GM19025 (cell line): ENCODE measurements around the gene SBK3.
"Not testable (repeated sequence)": the region's sequence is repeated elsewhere in the genome, so short reads cannot be mapped to it uniquely, and the experiment has no call there.

Source experiments
- ATAC-seq: cut with Tn5 transposase; IDR thresholded peaks from one replicate; pipeline ENCODE4 v1.9.1; 2021; ENCODE audit warnings: mild to moderate bottlenecking, low read depth, moderate library complexity; ENCODE audit not compliant: unreplicated experiment

The SBK3 gene

GRCh38 chr19:55578031-55578760, 32.9 kb upstream of the SBK3 start:
- ATAC-seq: no peak

DNA sequence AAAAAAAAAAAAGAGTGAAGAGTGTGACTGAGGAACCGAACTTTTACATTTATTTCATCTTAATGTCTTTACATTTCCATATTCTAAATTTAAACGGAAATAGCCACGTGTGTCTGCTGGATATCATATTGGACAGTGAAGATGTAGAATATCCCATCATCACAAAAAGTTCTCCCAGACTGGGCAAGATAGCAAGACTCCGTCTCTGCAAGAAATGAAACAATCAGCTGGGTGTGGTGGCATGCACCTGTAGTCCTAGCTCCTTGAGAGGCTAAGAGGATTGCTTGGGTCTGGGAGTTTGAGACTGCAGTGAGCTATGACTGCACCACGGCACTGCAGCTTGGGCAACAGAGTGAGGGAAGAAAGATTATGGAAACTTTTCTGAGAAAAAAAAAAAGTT, 31.4 kb upstream of the SBK3 start:
- ATAC-seq: no peak

DNA sequence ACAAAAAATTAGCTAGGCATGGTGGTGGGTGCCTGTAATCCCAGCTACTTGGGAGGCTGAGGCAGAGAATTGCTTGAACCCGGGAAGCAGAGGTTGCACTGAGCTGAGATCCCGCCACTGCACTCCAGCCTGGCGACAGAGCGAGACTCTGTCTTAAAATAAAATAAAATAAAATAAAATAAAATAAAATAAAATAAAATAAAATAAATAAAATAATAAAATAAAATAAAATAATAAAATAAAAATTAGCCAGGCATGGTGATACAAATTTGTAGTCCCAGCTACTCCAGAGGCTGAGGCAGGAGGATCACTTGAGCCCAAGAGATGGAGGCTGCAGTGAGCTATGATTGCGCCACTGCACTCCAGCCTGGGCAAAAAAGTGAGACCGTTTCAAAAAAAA, 28.6 kb upstream of the SBK3 start:
- ATAC-seq: not testable (repeated sequence)

GRCh38 chr19:55569477-55569876, 24.1 kb upstream of the SBK3 start:
- ATAC-seq: not testable (repeated sequence)

- no peak for ATAC-seq
Measured at GRCh38 chr19:55567708-55568328, 22.5 kb upstream of the SBK3 start.

- ATAC-seq: no peak
Measured at GRCh38 chr19:55566823-55567222, 21.5 kb upstream of the SBK3 start.

GRCh38 chr19:55563261-55563690, 17.9 kb upstream of the SBK3 start:
- ATAC-seq: no peak

DNA sequence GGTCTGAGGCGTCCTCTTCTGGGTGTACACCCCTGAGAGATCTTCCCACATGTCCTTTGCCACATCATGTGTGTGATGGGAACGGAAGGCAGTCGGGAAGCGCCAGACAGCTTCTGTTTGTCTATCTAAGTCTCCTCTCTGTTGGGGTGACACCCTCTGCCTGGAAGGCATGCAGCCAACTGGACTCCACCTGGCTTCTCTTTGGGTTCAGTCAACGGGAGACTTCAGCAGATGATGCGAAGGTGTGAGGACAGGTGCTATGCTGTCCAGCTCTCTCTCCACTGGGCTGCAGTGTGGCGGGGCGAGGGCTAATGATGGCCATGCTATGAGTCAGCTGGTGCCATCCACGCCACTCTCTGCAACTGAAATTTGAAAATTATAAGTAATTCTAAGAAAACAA, 14.3 kb upstream of the SBK3 start:
- no peak for ATAC-seq

GRCh38 chr19:55554741-55555152, 9.4 kb upstream of the SBK3 start:
- no peak for ATAC-seq

DNA sequence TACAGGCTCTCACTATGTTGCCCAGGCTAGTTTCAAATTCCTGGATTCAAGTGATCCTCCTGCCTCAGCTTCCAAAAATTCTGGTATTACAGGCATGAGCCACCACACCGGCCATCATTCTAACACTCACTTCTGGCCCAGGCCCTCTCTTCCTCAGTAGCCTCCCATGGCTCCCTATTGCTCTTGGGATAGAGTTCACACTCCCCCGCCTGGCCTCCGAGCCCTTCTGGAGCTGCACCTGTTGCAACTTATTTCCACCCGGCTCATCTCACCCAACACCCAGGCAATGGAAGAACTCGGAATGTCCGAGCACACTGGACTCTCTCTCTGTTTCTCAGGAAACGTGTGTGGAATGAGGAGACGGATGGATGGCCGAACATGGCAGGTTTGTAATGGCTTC, 9.0 kb upstream of the SBK3 start:
- ATAC-seq: no peak

- no peak for ATAC-seq
Measured at GRCh38 chr19:55553217-55554182, 8.2 kb upstream of the SBK3 start.

DNA sequence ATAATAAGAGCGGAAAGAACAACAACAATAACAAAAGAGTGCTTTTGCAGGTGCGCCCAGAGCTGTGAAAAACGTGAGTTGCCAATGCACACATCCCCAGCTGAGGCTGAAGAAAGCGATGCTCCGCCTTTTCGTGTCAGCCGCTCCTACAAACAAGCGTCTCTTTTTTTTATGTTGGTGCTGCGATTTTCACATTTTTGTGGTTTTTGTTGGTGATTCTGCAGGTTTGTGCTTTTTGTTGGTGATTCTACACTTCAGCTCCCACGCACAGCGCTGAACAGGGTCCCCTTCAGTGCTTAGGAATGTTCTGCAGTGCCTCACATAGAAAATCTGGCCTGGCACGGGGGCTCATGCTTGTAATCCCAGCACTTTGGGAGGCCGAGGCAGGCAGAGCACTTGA, 7.3 kb upstream of the SBK3 start:
- no peak for ATAC-seq

DNA sequence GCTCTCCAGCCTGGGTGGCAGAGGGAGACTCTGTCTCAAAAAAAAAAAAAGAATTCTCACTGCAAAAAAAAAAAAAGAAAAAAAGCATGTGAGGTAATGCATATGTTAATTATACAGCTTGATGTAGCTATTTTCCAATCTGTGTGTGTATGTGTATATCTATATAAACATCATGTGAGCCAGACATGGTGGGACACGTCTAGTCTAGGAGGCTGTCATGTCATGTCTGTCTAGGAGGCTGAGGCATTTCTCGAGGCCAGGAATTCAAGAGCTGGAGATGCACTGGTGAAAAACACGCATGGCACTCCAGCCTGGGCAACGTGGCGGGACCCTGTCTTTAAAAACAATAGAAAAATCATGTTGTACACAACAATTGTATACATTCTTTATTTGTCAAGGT, 6.9 kb upstream of the SBK3 start:
- no peak for ATAC-seq

DNA sequence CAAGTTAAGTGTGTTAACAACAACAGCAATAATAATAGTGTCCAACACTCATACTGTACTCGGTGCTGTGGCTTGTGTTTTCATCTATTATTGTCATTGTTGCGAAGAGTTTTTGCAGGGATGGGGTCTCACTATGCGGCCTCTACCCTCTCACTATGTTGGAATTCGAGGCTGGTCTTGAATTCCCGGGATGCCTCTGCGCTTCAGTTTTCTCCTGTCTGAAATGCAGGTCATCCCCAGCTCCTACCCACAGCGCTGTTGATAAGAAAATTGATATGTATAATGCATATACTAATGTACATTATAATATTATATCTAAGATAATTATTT, 4.9 kb upstream of the SBK3 start:
- no peak for ATAC-seq

- no peak for ATAC-seq
Measured at GRCh38 chr19:55549500-55550320, 4.4 kb upstream of the SBK3 start.

GRCh38 chr19:55546822-55547614, 1.7 kb upstream of the SBK3 start:
- no peak for ATAC-seq

GRCh38 chr19:55546011-55546410, 668 bp upstream of the SBK3 start:
- ATAC-seq: no peak

- ATAC-seq: no peak
Measured at GRCh38 chr19:55544776-55545439, 435 bp downstream of the SBK3 start.

DNA sequence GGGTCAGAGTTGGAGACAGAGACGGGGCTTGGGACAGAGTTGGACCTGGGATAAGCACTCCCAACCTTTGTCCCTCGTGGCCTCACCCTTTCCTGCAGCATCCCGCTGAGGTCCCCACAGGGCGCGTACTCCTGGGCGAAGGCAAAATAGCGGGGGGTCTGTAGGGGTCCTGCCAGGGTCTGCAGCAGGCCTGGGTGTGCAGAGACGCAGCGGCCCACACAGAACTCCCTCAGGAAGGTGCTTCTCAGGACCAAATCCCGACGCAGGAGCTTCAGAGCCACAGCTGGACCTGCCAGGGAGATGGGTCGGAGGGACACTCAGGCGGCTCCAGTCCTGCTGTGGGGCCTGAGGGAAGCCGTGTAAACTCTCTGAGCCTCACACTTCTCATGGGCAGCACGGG, 1.3 kb downstream of the SBK3 start:
- ATAC-seq: no peak
